Measurements from ENCODE around the gene AARS1. TPM values are rescaled to one million over a fixed set of nuclear protein-coding genes. Genes with fewer than 3 reads are reported as not detected.
"Not testable (repeated sequence)": the region's sequence is repeated elsewhere in the genome, so short reads cannot be mapped to it uniquely, and the experiment has no call there.

Gene AARS1
- total RNA-seq, 1 experiment from 2014 or later, result 314 TPM

DNA sequence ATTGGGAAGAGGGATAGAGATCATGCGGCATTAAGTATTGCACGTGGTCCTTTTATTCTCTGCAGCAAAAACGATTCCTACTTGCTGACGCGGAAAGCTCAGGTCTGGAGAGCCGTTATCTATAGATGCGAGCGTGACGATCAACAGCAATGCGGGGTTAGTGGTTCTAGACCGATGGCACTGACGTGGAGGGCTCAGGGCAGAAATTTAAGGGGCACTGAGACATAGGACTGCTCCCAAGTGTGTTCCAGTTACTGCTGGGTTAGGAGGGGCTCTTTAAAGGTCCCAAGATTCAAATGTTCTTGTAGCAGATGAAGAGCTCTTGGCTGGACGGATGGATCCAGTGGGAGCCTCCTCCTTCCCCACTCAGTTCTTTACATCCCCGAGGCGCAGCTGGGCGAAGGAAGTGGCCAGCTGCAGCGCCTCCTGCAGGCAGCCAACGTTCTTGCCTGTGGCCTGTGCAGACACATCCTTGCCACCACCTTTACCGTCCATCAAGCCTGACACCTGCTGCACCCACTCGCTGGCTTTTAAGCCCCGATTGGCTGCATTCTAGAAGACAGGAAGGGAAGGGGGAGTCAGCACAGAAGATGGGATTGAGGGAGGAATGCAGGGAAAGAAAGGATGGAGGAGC is 36.8 kb downstream of the AARS1 start:
- intact Hi-C loops (cut with micrococcal nuclease), result no loop called here
- Mint-ChIP-seq H3K27me3 (ENCODE audit: insufficient read depth, unreplicated experiment) (no peaks in the 10 kb centered on the region), H3K4me3 (ENCODE audit: unreplicated experiment) (peak overlapping the region; percentile 79), H3K9me3 (ENCODE audit: unreplicated experiment) (no peaks in the 10 kb centered on the region), H3K4me1 (ENCODE audit: insufficient read depth, unreplicated experiment) (no peaks in the 10 kb centered on the region), H3K27ac (ENCODE audit: low read depth, unreplicated experiment) (peak overlapping the region; percentile 83), H3K36me3 (ENCODE audit: insufficient read depth, unreplicated experiment) (peaks cover 81% of the 10 kb centered on the region)
- TF ChIP-seq CTCF (IDR thresholded peaks at IDR 0.05; ENCODE audit: unreplicated experiment), result peak; percentile 48
- no peak for DNase-seq (ENCODE audit: unreplicated experiment)
- BruUV-seq (replicated peaks), result TSS peak; percentile 58
- ChIA-PET POLR2A (interaction anchor here (0.7 to 2.9 kb wide), 7 partner anchors 9 to 386 kb away, joined by 3 to 16 read pairs (median 7); partner anchors contain the start of genes AARS1, DDX19A and DDX19B), CTCF (interaction anchor here (0.6 to 1.7 kb wide), 12 partner anchors 9 to 1612 kb away, joined by 3 to 7 read pairs (median 4); no protein-coding TSS in a partner anchor)

- DNase-seq (ENCODE audit: unreplicated experiment), result peak; percentile 93
- peak within 1 kb of the TSS; percentile 83 for H3K27ac Mint-ChIP-seq (ENCODE audit: low read depth, unreplicated experiment)
- CTCF ChIA-PET, result interaction anchor here (0.6 to 1.7 kb wide), 14 partner anchors 10 to 1613 kb away, joined by 3 to 7 read pairs (median 4); no protein-coding TSS in a partner anchor
- peak within 1 kb of the TSS; percentile 79 for H3K4me3 Mint-ChIP-seq (ENCODE audit: unreplicated experiment)
- BruUV-seq (replicated peaks), result no TSS peak
- H3K27me3 Mint-ChIP-seq (ENCODE audit: insufficient read depth, unreplicated experiment), result no peaks in the 10 kb centered on the region
- POLR2A ChIA-PET, result interaction anchor here (0.7 to 2.9 kb wide), 8 partner anchors 10 to 387 kb away, joined by 3 to 16 read pairs (median 6); partner anchors contain the start of genes AARS1, DDX19A and DDX19B
- TF ChIP-seq CTCF (IDR thresholded peaks at IDR 0.05; ENCODE audit: unreplicated experiment), result peak; percentile 90
- intact Hi-C loops (cut with micrococcal nuclease), result no loop called here
- H3K36me3 Mint-ChIP-seq (ENCODE audit: insufficient read depth, unreplicated experiment), result peaks cover 75% of the 10 kb centered on the region
- H3K9me3 Mint-ChIP-seq (ENCODE audit: unreplicated experiment), result no peaks in the 10 kb centered on the region
- no peaks in the 10 kb centered on the region for H3K4me1 Mint-ChIP-seq (ENCODE audit: insufficient read depth, unreplicated experiment)
Measured at GRCh38 chr16:70251629-70252354, 37.5 kb downstream of the AARS1 start, which contains the start of gene EXOSC6. Gene EXOSC6 (minus strand): TSS chr16:70251940. CDS start chr16:70251900, 40 bp downstream.

GRCh38 chr16:70250748-70251628 is 38.3 kb downstream of the AARS1 start:
- no peaks in the 10 kb centered on the region for H3K4me1 Mint-ChIP-seq (ENCODE audit: insufficient read depth, unreplicated experiment)
- ChIA-PET CTCF (interaction anchor here (0.8 to 1.7 kb wide), 7 partner anchors 11 to 112 kb away, joined by 3 to 6 read pairs (median 4); no protein-coding TSS in a partner anchor), POLR2A (interaction anchor here (0.6 to 2.9 kb wide), 8 partner anchors 16 to 821 kb away, joined by 3 to 16 read pairs (median 4); partner anchors contain the start of genes AARS1, DDX19A and DDX19B)
- H3K27me3 Mint-ChIP-seq (ENCODE audit: insufficient read depth, unreplicated experiment), result no peaks in the 10 kb centered on the region
- H3K9me3 Mint-ChIP-seq (ENCODE audit: unreplicated experiment), result no peaks in the 10 kb centered on the region
- intact Hi-C loops (cut with micrococcal nuclease), result no loop called here
- peak; percentile 40 for DNase-seq (ENCODE audit: unreplicated experiment)
- peak overlapping the region; percentile 79 for H3K4me3 Mint-ChIP-seq (ENCODE audit: unreplicated experiment)
- peak overlapping the region; percentile 83 for H3K27ac Mint-ChIP-seq (ENCODE audit: low read depth, unreplicated experiment)
- BruUV-seq (replicated peaks), result no TSS peak
- no peak for TF ChIP-seq CTCF (IDR thresholded peaks at IDR 0.05; ENCODE audit: unreplicated experiment)
- peaks cover 69% of the 10 kb centered on the region for H3K36me3 Mint-ChIP-seq (ENCODE audit: insufficient read depth, unreplicated experiment)

GRCh38 chr16:70249697-70250096 is 39.6 kb downstream of the AARS1 start:
- H3K4me3 Mint-ChIP-seq (ENCODE audit: unreplicated experiment), result peak overlapping the region; percentile 79

DNA sequence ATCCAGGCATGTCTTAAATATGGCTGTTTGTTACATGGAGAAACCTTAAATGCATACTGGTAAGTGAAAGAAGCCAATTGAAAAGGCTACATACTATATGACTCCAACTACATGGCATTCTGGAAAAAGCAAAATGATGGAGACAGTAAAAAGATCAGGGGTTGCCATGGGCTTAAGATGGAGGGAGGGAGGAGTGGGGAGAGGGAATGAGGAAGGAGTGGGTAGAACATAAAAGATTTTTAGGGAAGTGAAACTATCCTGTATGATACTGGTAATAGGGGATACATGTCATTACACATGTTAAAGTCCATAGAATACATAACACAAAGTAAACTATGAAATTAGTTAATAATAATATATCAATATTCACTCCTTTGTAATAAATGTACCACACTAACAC is 50.5 kb downstream of the AARS1 start:
- H3K9me3 Mint-ChIP-seq (ENCODE audit: unreplicated experiment); H3K27me3 Mint-ChIP-seq (ENCODE audit: insufficient read depth, unreplicated experiment); CTCF ChIA-PET; intact Hi-C loops (cut with micrococcal nuclease); H3K4me1 Mint-ChIP-seq (ENCODE audit: insufficient read depth, unreplicated experiment); POLR2A ChIA-PET; DNase-seq (ENCODE audit: unreplicated experiment); BruUV-seq (replicated peaks); H3K4me3 Mint-ChIP-seq (ENCODE audit: unreplicated experiment): not testable (repeated sequence)
- Mint-ChIP-seq H3K27ac (ENCODE audit: low read depth, unreplicated experiment) (peak overlapping the region; percentile 63), H3K36me3 (ENCODE audit: insufficient read depth, unreplicated experiment) (peaks cover 64% of the 10 kb centered on the region)

More at GRCh38 chr16:70249697-70250096, 39.6 kb downstream of the AARS1 start:
- DNase-seq (ENCODE audit: unreplicated experiment); H3K4me1 Mint-ChIP-seq (ENCODE audit: insufficient read depth, unreplicated experiment); H3K27ac Mint-ChIP-seq (ENCODE audit: low read depth, unreplicated experiment); H3K27me3 Mint-ChIP-seq (ENCODE audit: insufficient read depth, unreplicated experiment); H3K9me3 Mint-ChIP-seq (ENCODE audit: unreplicated experiment); intact Hi-C loops (cut with micrococcal nuclease); BruUV-seq (replicated peaks): not testable (repeated sequence)
- peaks cover 59% of the 10 kb centered on the region for H3K36me3 Mint-ChIP-seq (ENCODE audit: insufficient read depth, unreplicated experiment)
- ChIA-PET POLR2A (interaction anchor here (0.9 to 2.7 kb wide), 2 partner anchors 39 to 97 kb away, joined by 4 to 7 read pairs; partner anchors contain the start of genes AARS1 and DDX19A), CTCF (interaction anchor here (0.6 to 0.9 kb wide), 2 partner anchors 9 to 85 kb away, joined by 4 to 6 read pairs; no protein-coding TSS in a partner anchor)

DNA sequence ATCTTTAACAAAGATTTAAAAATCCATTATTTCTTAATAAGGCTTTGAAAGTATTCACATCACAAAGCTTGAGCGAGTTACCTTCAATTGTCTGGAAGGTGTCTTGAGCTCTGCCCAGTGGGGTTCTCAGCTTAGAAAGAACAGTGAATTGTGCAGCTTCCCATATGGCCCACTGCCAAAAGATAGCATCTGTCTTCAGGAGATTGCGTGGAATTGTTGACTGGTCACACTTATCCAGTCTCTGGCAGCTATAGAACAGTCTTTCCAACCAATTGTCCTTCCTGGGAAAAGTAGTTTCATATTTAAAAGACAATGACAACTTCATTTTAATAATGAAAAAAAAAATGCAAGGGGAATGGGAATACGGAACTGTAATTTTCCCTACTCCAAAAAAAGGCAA is 57.5 kb downstream of the AARS1 start:
- DNase-seq (ENCODE audit: unreplicated experiment); BruUV-seq (replicated peaks); H3K27ac Mint-ChIP-seq (ENCODE audit: low read depth, unreplicated experiment); H3K4me1 Mint-ChIP-seq (ENCODE audit: insufficient read depth, unreplicated experiment); CTCF ChIA-PET; H3K27me3 Mint-ChIP-seq (ENCODE audit: insufficient read depth, unreplicated experiment); intact Hi-C loops (cut with micrococcal nuclease); H3K4me3 Mint-ChIP-seq (ENCODE audit: unreplicated experiment); POLR2A ChIA-PET; H3K9me3 Mint-ChIP-seq (ENCODE audit: unreplicated experiment): not testable (repeated sequence)
- H3K36me3 Mint-ChIP-seq (ENCODE audit: insufficient read depth, unreplicated experiment), result peaks cover 71% of the 10 kb centered on the region

All from MCF 10A (cell line).